ENCODE data around the gene PEX14.

DNA sequence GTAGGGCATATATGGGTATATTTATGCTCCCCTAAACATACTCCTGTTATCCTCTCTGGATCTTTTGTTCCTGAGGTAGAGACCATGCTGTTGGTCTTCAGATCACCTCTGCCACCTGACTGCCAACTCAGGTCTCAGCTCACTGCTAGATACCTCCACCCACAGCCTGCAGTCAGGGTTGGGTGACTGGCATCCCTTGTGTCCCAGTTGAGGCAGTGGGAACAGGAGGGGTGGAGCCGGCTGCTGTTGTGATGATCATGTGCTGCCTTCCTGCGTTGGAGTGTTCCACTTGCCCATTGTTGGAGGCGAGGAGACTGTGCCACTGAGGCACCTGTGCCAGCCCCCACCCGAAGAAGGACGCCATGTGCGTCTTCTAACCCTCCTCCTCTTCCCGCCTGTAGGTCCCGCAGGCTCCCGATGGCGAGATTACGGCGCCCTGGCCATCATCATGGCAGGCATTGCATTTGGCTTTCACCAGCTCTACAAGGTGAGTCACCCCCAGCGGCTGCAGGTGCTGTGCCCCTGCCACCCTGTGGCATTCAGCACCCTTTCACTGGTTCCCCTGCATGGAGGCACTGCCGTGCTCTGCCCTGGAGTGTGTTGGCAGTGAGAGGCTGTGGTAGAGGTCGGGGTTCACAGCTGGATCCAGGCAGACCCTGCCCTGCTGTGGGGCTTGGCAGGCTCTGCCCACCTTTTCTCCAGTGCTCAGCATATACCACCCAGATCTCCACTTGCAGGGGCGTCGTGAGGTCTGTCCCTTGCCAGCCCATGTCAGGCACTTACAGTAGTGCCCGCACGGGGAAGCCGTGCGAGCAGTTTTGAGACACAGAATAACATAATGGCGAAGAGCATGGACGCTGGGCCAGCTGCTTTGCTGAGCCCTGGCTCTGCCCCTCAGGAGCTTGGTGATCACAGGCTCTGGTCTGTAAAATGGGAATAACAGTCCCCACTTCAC lies 143.5 kb downstream of the PEX14 start:
- TF ChIP-seq POLR2AphosphoS5 (IDR thresholded peaks at IDR 0.05; ENCODE audit: low read depth) (no peak), CTCF (conservative IDR thresholded peaks at IDR 0.05; ENCODE audit: low read depth in 2 of 2) (no peak), ZNF114 (CRISPR knock-in tag; IDR thresholded peaks at IDR 0.05) (no peak), EZH2 (IDR thresholded peaks at IDR 0.05; ENCODE audit: low read depth, unreplicated experiment) (no peak), CREB1 (CRISPR knock-in tag; IDR thresholded peaks at IDR 0.05; ENCODE audit: low read depth) (no peak), ZNF331 (CRISPR knock-in tag; IDR thresholded peaks at IDR 0.05; ENCODE audit: low read depth) (no peak), EZH2phosphoT487 (IDR thresholded peaks at IDR 0.05; ENCODE audit: unreplicated experiment) (no peak), JUNB (IDR thresholded peaks at IDR 0.05; ENCODE audit: unreplicated experiment) (no peak), NANOG (IDR thresholded peaks at IDR 0.05; ENCODE audit: borderline replicate concordance) (no peak), ETS1 (IDR thresholded peaks at IDR 0.05) (no peak)
- TF ChIP-seq, protein P1, sequence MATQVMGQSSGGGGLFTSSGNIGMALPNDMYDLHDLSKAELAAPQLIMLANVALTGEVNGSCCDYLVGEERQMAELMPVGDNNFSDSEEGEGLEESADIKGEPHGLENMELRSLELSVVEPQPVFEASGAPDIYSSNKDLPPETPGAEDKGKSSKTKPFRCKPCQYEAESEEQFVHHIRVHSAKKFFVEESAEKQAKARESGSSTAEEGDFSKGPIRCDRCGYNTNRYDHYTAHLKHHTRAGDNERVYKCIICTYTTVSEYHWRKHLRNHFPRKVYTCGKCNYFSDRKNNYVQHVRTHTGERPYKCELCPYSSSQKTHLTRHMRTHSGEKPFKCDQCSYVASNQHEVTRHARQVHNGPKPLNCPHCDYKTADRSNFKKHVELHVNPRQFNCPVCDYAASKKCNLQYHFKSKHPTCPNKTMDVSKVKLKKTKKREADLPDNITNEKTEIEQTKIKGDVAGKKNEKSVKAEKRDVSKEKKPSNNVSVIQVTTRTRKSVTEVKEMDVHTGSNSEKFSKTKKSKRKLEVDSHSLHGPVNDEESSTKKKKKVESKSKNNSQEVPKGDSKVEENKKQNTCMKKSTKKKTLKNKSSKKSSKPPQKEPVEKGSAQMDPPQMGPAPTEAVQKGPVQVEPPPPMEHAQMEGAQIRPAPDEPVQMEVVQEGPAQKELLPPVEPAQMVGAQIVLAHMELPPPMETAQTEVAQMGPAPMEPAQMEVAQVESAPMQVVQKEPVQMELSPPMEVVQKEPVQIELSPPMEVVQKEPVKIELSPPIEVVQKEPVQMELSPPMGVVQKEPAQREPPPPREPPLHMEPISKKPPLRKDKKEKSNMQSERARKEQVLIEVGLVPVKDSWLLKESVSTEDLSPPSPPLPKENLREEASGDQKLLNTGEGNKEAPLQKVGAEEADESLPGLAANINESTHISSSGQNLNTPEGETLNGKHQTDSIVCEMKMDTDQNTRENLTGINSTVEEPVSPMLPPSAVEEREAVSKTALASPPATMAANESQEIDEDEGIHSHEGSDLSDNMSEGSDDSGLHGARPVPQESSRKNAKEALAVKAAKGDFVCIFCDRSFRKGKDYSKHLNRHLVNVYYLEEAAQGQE (IDR thresholded peaks at IDR 0.05; ENCODE audit: unreplicated experiment), result no peak
- TF ChIP-seq, protein P2, sequence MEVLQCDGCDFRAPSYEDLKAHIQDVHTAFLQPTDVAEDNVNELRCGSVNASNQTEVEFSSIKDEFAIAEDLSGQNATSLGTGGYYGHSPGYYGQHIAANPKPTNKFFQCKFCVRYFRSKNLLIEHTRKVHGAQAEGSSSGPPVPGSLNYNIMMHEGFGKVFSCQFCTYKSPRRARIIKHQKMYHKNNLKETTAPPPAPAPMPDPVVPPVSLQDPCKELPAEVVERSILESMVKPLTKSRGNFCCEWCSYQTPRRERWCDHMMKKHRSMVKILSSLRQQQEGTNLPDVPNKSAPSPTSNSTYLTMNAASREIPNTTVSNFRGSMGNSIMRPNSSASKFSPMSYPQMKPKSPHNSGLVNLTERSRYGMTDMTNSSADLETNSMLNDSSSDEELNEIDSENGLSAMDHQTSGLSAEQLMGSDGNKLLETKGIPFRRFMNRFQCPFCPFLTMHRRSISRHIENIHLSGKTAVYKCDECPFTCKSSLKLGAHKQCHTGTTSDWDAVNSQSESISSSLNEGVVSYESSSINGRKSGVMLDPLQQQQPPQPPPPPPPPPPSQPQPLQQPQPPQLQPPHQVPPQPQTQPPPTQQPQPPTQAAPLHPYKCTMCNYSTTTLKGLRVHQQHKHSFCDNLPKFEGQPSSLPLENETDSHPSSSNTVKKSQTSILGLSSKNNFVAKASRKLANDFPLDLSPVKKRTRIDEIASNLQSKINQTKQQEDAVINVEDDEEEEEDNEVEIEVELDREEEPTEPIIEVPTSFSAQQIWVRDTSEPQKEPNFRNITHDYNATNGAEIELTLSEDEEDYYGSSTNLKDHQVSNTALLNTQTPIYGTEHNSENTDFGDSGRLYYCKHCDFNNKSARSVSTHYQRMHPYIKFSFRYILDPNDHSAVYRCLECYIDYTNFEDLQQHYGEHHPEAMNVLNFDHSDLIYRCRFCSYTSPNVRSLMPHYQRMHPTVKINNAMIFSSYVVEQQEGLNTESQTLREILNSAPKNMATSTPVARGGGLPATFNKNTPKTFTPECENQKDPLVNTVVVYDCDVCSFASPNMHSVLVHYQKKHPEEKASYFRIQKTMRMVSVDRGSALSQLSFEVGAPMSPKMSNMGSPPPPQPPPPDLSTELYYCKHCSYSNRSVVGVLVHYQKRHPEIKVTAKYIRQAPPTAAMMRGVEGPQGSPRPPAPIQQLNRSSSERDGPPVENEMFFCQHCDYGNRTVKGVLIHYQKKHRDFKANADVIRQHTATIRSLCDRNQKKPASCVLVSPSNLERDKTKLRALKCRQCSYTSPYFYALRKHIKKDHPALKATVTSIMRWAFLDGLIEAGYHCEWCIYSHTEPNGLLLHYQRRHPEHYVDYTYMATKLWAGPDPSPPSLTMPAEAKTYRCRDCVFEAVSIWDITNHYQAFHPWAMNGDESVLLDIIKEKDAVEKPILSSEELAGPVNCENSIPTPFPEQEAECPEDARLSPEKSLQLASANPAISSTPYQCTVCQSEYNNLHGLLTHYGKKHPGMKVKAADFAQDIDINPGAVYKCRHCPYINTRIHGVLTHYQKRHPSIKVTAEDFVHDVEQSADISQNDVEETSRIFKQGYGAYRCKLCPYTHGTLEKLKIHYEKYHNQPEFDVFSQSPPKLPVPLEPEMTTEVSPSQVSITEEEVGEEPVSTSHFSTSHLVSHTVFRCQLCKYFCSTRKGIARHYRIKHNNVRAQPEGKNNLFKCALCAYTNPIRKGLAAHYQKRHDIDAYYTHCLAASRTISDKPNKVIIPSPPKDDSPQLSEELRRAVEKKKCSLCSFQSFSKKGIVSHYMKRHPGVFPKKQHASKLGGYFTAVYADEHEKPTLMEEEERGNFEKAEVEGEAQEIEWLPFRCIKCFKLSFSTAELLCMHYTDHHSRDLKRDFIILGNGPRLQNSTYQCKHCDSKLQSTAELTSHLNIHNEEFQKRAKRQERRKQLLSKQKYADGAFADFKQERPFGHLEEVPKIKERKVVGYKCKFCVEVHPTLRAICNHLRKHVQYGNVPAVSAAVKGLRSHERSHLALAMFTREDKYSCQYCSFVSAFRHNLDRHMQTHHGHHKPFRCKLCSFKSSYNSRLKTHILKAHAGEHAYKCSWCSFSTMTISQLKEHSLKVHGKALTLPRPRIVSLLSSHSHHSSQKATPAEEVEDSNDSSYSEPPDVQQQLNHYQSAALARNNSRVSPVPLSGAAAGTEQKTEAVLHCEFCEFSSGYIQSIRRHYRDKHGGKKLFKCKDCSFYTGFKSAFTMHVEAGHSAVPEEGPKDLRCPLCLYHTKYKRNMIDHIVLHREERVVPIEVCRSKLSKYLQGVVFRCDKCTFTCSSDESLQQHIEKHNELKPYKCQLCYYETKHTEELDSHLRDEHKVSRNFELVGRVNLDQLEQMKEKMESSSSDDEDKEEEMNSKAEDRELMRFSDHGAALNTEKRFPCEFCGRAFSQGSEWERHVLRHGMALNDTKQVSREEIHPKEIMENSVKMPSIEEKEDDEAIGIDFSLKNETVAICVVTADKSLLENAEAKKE (CRISPR knock-in tag; IDR thresholded peaks at IDR 0.05), result no peak

All from GM23338 (cell line).